DND-41 (cell line): ENCODE measurements around the gene SUPT3H.

Source experiments
- CTCF ChIP-seq: IDR thresholded peaks from 2 replicates; pipeline ENCODE4 v1.5.1; 2012; ENCODE audit warnings: borderline replicate concordance, low read length, moderate library complexity, mild to moderate bottlenecking; ENCODE audit not compliant: poor library complexity, severe bottlenecking; ENCODE audit errors: extremely low read depth
- EZH2 ChIP-seq: IDR thresholded peaks from 3 replicates; pipeline ENCODE4 v1.6.1; 2012; ENCODE audit warnings: borderline replicate concordance, low read depth, mild to moderate bottlenecking, moderate library complexity, low read length, inconsistent platforms; ENCODE audit not compliant: severe bottlenecking

- TF ChIP-seq CTCF (no peak), EZH2 (no peak)
Measured at GRCh38 chr6:44956396-44956795, 421.3 kb downstream of the SUPT3H start.
